Loucy (cell line): Measurements from ENCODE around the gene RANBP3L.
"Not testable (repeated sequence)": the region's sequence is repeated elsewhere in the genome, so short reads cannot be mapped to it uniquely, and the experiment has no call there.

Source experiments
- H2AFZ ChIP-seq: fragments of 200-600 bp; sonication (generic); 2 replicates; pipeline ENCODE4 v1.6.0; 2016; ENCODE audit warnings: antibody characterized with exemption, mild to moderate bottlenecking, low read length, moderate library complexity
- H3F3A ChIP-seq: fragments of 200-600 bp; 2 replicates; pipeline ENCODE4 v1.6.0; 2016; ENCODE audit warnings: antibody characterized with exemption, low read depth, mild to moderate bottlenecking
- H3K27me3 ChIP-seq: fragments of 200-600 bp; sonication (generic); 2 replicates; pipeline ENCODE4 v1.6.1; 2014; ENCODE audit warnings: low read length, mild to moderate bottlenecking; ENCODE audit not compliant: insufficient read depth, poor library complexity, severe bottlenecking
- H3K36me3 ChIP-seq: fragments of 200-600 bp; sonication (generic); 2 replicates; pipeline ENCODE4 v1.6.1; 2016; ENCODE audit warnings: low read length; ENCODE audit not compliant: insufficient read depth
- H3K4me1 ChIP-seq: fragments of 200-600 bp; sonication (generic); 2 replicates; pipeline ENCODE4 v1.5.1; 2014; ENCODE audit warnings: low read length, mild to moderate bottlenecking; ENCODE audit not compliant: insufficient read depth, poor library complexity, severe bottlenecking
- H3K4me2 ChIP-seq: fragments of 200-600 bp; sonication (generic); 2 replicates; pipeline ENCODE4 v1.6.0; 2014; ENCODE audit warnings: antibody characterized with exemption, low read length, low read depth, mild to moderate bottlenecking; ENCODE audit not compliant: poor library complexity, severe bottlenecking
- H3K4me3 ChIP-seq: fragments of 200-600 bp; sonication (generic); 2 replicates; pipeline ENCODE4 v1.5.1; 2014; ENCODE audit warnings: low read length, mild to moderate bottlenecking, mixed read lengths; ENCODE audit not compliant: poor library complexity, severe bottlenecking
- H3K79me2 ChIP-seq: fragments of 200-600 bp; sonication (generic); 2 replicates; pipeline ENCODE4 v1.6.1; 2014; ENCODE audit warnings: low read length; ENCODE audit not compliant: insufficient read depth
- H3K9ac ChIP-seq: fragments of 200-600 bp; sonication (generic); 2 replicates; pipeline ENCODE4 v1.6.0; 2014; ENCODE audit warnings: mild to moderate bottlenecking, low read depth, low read length, moderate library complexity; ENCODE audit not compliant: poor library complexity, severe bottlenecking
- H3K9me2 ChIP-seq: fragments of 200-600 bp; sonication (generic); replicated peaks from 2 replicates; pipeline ENCODE4 v1.6.1; 2016; ENCODE audit warnings: low read depth, low read length, mixed read lengths
- H3K9me3 ChIP-seq: fragments of 200-600 bp; sonication (generic); 2 replicates; pipeline ENCODE4 v1.6.1; 2014; ENCODE audit warnings: mild to moderate bottlenecking, antibody characterized with exemption, low read length, low read depth; ENCODE audit not compliant: insufficient read depth
- H4K20me1 ChIP-seq: fragments of 200-600 bp; sonication (generic); 2 replicates; pipeline ENCODE4 v1.6.0; 2014; ENCODE audit warnings: antibody characterized with exemption, low read length, mild to moderate bottlenecking; ENCODE audit not compliant: insufficient read depth, poor library complexity, severe bottlenecking
- CTCF ChIP-seq: fragments of 200-600 bp; sonication (generic); conservative IDR thresholded peaks from 2 replicates; pipeline ENCODE4 v1.5.1; 2014; ENCODE audit warnings: mild to moderate bottlenecking, antibody characterized with exemption, low read length
- EZH2phosphoT487 ChIP-seq: fragments of 200-600 bp; IDR thresholded peaks from 2 replicates; pipeline ENCODE4 v1.6.1; 2018; ENCODE audit warnings: antibody characterized with exemption, mild to moderate bottlenecking, moderate library complexity, borderline replicate concordance

Gene RANBP3L

DNA sequence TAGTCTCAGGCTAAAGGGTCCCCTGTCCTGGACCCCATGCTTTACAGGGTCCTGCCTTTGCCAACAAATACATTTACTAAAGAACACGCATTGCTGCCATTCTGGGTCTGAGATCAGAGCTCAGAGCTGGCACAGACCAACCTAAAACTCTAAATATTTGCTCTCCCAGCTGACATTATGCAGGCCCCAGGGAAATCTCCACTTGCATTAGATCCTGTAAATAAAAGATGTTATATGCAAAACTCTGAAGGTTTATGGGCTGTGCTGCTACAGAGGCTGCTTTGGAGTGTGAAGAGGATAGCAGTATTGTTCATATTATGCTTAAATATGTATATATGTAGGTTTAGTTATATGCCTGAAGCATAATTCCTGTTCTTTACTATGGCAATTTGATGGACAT, 35.9 kb upstream of the RANBP3L start:
- H3K9me3 ChIP-seq = 0 out of 2 replicates have a peak, but pooled peaks cover 3% of the 10 kb centered on the region
- H3K9ac ChIP-seq = no peak overlapping the region
- no peaks in the 10 kb centered on the region for H3K4me1 ChIP-seq
- H4K20me1 ChIP-seq = no peaks in the 10 kb centered on the region
- H3K4me2 ChIP-seq = no peak overlapping the region
- no peaks in the 10 kb centered on the region for H3K36me3 ChIP-seq
- no peaks in the 10 kb centered on the region for H3K27me3 ChIP-seq
- H3F3A ChIP-seq = no peaks in the 10 kb centered on the region
- no peaks in the 10 kb centered on the region for H3K79me2 ChIP-seq
- no peak overlapping the region for H3K4me3 ChIP-seq
- no peaks in the 10 kb centered on the region for H3K9me2 ChIP-seq
- H2AFZ ChIP-seq = no peak overlapping the region
- no peak for TF ChIP-seq CTCF
- TF ChIP-seq EZH2phosphoT487 = no peak

GRCh38 chr5:36334315-36334714, 32.6 kb upstream of the RANBP3L start:
- TF ChIP-seq CTCF (no peak), EZH2phosphoT487 (no peak)
- H3K9me2 ChIP-seq = no peaks in the 10 kb centered on the region
- no peak overlapping the region for H3K9ac ChIP-seq
- no peaks in the 10 kb centered on the region for H3K9me3 ChIP-seq
- no peak overlapping the region for H3K4me2 ChIP-seq
- H3K4me1 ChIP-seq = no peaks in the 10 kb centered on the region
- H3F3A ChIP-seq = no peaks in the 10 kb centered on the region
- H2AFZ ChIP-seq = no peak overlapping the region
- H3K27me3 ChIP-seq = no peaks in the 10 kb centered on the region
- H3K79me2 ChIP-seq = no peaks in the 10 kb centered on the region
- H3K36me3 ChIP-seq = no peaks in the 10 kb centered on the region
- H3K4me3 ChIP-seq = no peak overlapping the region
- no peaks in the 10 kb centered on the region for H4K20me1 ChIP-seq

- not testable (repeated sequence) for H2AFZ ChIP-seq, H3K27me3 ChIP-seq, H3K9me2 ChIP-seq, H4K20me1 ChIP-seq, H3K4me1 ChIP-seq, H3K9ac ChIP-seq, H3K36me3 ChIP-seq, H3F3A ChIP-seq, H3K79me2 ChIP-seq, H3K4me3 ChIP-seq, H3K9me3 ChIP-seq, H3K4me2 ChIP-seq
Observed at GRCh38 chr5:36332720-36333119, 31.0 kb upstream of the RANBP3L start.

- TF ChIP-seq EZH2phosphoT487 = no peak
- TF ChIP-seq CTCF = no peak
- no peaks in the 10 kb centered on the region for H3K79me2 ChIP-seq
- H3K36me3 ChIP-seq = no peaks in the 10 kb centered on the region
- no peaks in the 10 kb centered on the region for H3K4me1 ChIP-seq
- H3F3A ChIP-seq = no peaks in the 10 kb centered on the region
- no peak overlapping the region for H3K4me2 ChIP-seq
- no peaks in the 10 kb centered on the region for H3K9me2 ChIP-seq
- H2AFZ ChIP-seq = no peak overlapping the region
- no peak overlapping the region for H3K4me3 ChIP-seq
- H3K27me3 ChIP-seq = no peaks in the 10 kb centered on the region
- no peaks in the 10 kb centered on the region for H4K20me1 ChIP-seq
- H3K9me3 ChIP-seq = 0 out of 2 replicates have a peak, but pooled peaks cover 2% of the 10 kb centered on the region
- H3K9ac ChIP-seq = no peak overlapping the region
Observed at GRCh38 chr5:36325196-36325595, 23.5 kb upstream of the RANBP3L start.
